Measurements from ENCODE around the gene KLK4. TPM values are rescaled to one million over a fixed set of nuclear protein-coding genes. Genes with fewer than 3 reads are reported as not detected.

Gene KLK4
- total and polyA plus RNA-seq, 9 of the 15 experiments (the other 6 are each of a cell fraction or from before 2014, with no cell fraction given) = not detected

- intact Hi-C loops (cut with micrococcal nuclease) (no loop called here), in situ Hi-C loops (cut with MboI) (no loop called here)
- POLR2A ChIA-PET = interaction anchor here (1.5 kb wide), 1 partner anchor 12 kb away, joined by 3 read pairs; no protein-coding TSS in a partner anchor
- Histone ChIP-seq H4K20me1 (replicated peaks; ENCODE audit: control insufficient read depth, insufficient read depth, low read length) (no peaks in the 10 kb centered on the region), H3K36me3 (ENCODE audit: control insufficient read depth, insufficient read depth, low read length) (no peaks in the 10 kb centered on the region), H3K9me3 (replicated peaks; ENCODE audit: control insufficient read depth, insufficient read depth, low read depth, low read length) (no peaks in the 10 kb centered on the region), H3K4me3 (no peak overlapping the region), H3K27ac (ENCODE audit: extremely low read depth, low read depth, low read length) (no peak overlapping the region), H3K4me1 (replicated peaks in 1 of 2; ENCODE audit: control insufficient read depth in 2 of 2, insufficient read depth in 2 of 2, low read length in 2 of 2) (peaks cover 0 to 8% of the 10 kb centered on the region in 2 experiments; a peak in 2 of 5 replicates), H3K9ac (ENCODE audit: insufficient read depth in 1 of 2, low read depth in 2 of 2, low read length in 2 of 2) (no peak overlapping the region), H3K9me1 (ENCODE audit: control insufficient read depth, insufficient read depth, low read length) (no peaks in the 10 kb centered on the region), H3K27me3 (ENCODE audit: control insufficient read depth in 2 of 2, insufficient read depth in 2 of 2, low read length in 2 of 2) (peaks cover 8 to 24% of the 10 kb centered on the region in 2 experiments; a peak in 4 of 5 replicates), H3K79me2 (ENCODE audit: control insufficient read depth, insufficient read depth, low read length) (no peaks in the 10 kb centered on the region), H3K4me2 (ENCODE audit: insufficient read depth, low read length) (no peak overlapping the region), H2AFZ (ENCODE audit: low read depth, low read length) (no peak overlapping the region)
- no TSS peak for BruUV-seq (replicated peaks)
- WGBS (ENCODE audit: insufficient coverage, low coverage, missing lambda C conversion rate) = 5% methylated on average over 4 of the region's 4 CpGs
- FAIRE-seq (no peak), ATAC-seq (no peak), DNase-seq (ENCODE audit: extremely low read depth in 1 of 4, low spot score in 3 of 4) (no peak)
- TF ChIP-seq ZFP30 (CRISPR knock-in tag; IDR thresholded peaks at IDR 0.05; ENCODE audit: borderline replicate concordance) (no peak), ZBTB33 (CRISPR knock-in tag; IDR thresholded peaks at IDR 0.05) (no peak), HDAC1 (IDR thresholded peaks at IDR 0.05) (no peak), ZNF431 (CRISPR knock-in tag; IDR thresholded peaks at IDR 0.05) (no peak), BCOR (IDR thresholded peaks at IDR 0.05) (peak; percentile 56), SRSF9 (IDR thresholded peaks at IDR 0.05; ENCODE audit: borderline replicate concordance, low read depth, low read length) (no peak), ZKSCAN3 (CRISPR knock-in tag; IDR thresholded peaks at IDR 0.05) (no peak), ZNF408 (CRISPR knock-in tag; IDR thresholded peaks at IDR 0.05; ENCODE audit: low read depth) (no peak), ZFPM2 (CRISPR knock-in tag; IDR thresholded peaks at IDR 0.05) (no peak), CXXC5 (CRISPR knock-in tag; IDR thresholded peaks at IDR 0.05) (no peak), EZH2 (IDR thresholded peaks at IDR 0.05; ENCODE audit: borderline replicate concordance, low read depth, low read length) (no peak), RBM25 (IDR thresholded peaks at IDR 0.05; ENCODE audit: low read depth, low read length, severe bottlenecking) (peak; percentile 63), RAD51 (IDR thresholded peaks at IDR 0.05; ENCODE audit: borderline replicate concordance, low read depth) (no peak), HCFC1 (IDR thresholded peaks at IDR 0.05; ENCODE audit: low read depth, low read length) (no peak), USF1 (CRISPR knock-in tag; IDR thresholded peaks at IDR 0.05) (no peak), BRD9 (IDR thresholded peaks at IDR 0.05; ENCODE audit: low read depth, partially characterized antibody) (no peak), NUFIP1 (IDR thresholded peaks at IDR 0.05; ENCODE audit: partially characterized antibody) (no peak), ZNF764 (CRISPR knock-in tag; IDR thresholded peaks at IDR 0.05; ENCODE audit: low read depth) (no peak)
- CTCF ChIA-PET (ENCODE audit: low intra/inter-chr PET ratio) = no interaction called here
Measured at GRCh38 chr19:50947123-50947522, 35.9 kb upstream of the KLK4 start.

Data from K562 (cell line).